RWPE2 (cell line): Measurements from ENCODE around the gene AADACL2.

Source experiments
- ATAC-seq: fragments of 200-7000 bp; cut with Tn5 transposase; 3 replicates; pipeline ENCODE4 v1.9.1; 2021; ENCODE audit warnings: low read depth
- DNase-seq: peaks from one replicate; pipeline ENCODE4 v3.0.0-alpha.2; 2020; ENCODE audit warnings: low spot score
- H3K27ac ChIP-seq: fragments of 450-650 bp; 2 replicates; pipeline ENCODE4 v1.5.1; 2017; ENCODE audit warnings: mild to moderate bottlenecking; ENCODE audit not compliant: poor library complexity, severe bottlenecking
- H3K27me3 ChIP-seq: fragments of 250-450 bp; sonication (Bioruptor Pico); 2 replicates; pipeline ENCODE4 v1.5.1; 2021; ENCODE audit warnings: mild to moderate bottlenecking, moderate library complexity; ENCODE audit not compliant: insufficient read depth, poor library complexity, severe bottlenecking
- H3K36me3 ChIP-seq: fragments of 250-450 bp; sonication (Bioruptor Pico); 2 replicates; pipeline ENCODE4 v1.5.1; 2020; ENCODE audit warnings: low read depth, mild to moderate bottlenecking, moderate library complexity
- H3K4me1 ChIP-seq: fragments of 250-450 bp; sonication (Bioruptor Pico); 2 replicates; pipeline ENCODE4 v1.5.1; 2021; ENCODE audit warnings: mild to moderate bottlenecking, moderate library complexity; ENCODE audit not compliant: insufficient read depth, poor library complexity, severe bottlenecking
- H3K4me3 ChIP-seq: fragments of 250-450 bp; sonication (Bioruptor Pico); 2 replicates; pipeline ENCODE4 v1.5.1; 2021; ENCODE audit warnings: mild to moderate bottlenecking, moderate library complexity; ENCODE audit not compliant: severe bottlenecking
- H3K9me3 ChIP-seq: fragments of 250-450 bp; sonication (Bioruptor Pico); 2 replicates; pipeline ENCODE4 v1.5.1; 2021; ENCODE audit warnings: mild to moderate bottlenecking, moderate library complexity; ENCODE audit not compliant: severe bottlenecking
- CTCF ChIP-seq: fragments of 450-650 bp; IDR thresholded peaks from one replicate; pipeline ENCODE4 v1.5.1; 2017; ENCODE audit warnings: mild to moderate bottlenecking, moderate library complexity; ENCODE audit not compliant: poor library complexity, severe bottlenecking

The AADACL2 gene, protein sequence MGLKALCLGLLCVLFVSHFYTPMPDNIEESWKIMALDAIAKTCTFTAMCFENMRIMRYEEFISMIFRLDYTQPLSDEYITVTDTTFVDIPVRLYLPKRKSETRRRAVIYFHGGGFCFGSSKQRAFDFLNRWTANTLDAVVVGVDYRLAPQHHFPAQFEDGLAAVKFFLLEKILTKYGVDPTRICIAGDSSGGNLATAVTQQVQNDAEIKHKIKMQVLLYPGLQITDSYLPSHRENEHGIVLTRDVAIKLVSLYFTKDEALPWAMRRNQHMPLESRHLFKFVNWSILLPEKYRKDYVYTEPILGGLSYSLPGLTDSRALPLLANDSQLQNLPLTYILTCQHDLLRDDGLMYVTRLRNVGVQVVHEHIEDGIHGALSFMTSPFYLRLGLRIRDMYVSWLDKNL

DNA sequence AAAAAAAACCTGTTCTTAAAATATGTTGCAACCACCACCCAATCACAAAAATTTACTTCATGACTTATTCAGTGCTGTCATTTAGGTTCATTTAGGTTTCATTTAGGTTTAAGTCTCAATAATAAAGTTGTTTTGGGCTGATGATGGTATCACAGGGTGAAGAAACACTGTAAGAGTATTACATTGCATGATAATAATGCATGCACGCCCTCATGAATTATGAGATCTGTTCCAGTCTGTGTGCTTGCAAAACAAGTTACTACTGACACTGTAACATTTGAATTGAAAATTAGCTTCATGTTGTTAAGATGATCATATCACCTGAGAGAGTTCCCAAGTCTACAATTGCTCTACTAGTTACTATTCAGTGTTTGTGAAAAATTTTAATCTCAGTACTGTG is at the start of gene AADACL2:
TSS of gene AADACL2 (plus strand) at position 315 of the 400 bp plus-strand sequence. CDS start 109 bp downstream, outside the sequence.
- DNase-seq (no peak), ATAC-seq (no peak)
- H3K4me1 ChIP-seq = no peaks in the 10 kb centered on the region
- H3K4me3 ChIP-seq = no peak within 1 kb of the TSS
- no peaks in the 10 kb centered on the region for H3K36me3 ChIP-seq
- H3K9me3 ChIP-seq = no peaks in the 10 kb centered on the region
- H3K27ac ChIP-seq = no peak within 1 kb of the TSS
- no peak for TF ChIP-seq CTCF
- no peaks in the 10 kb centered on the region for H3K27me3 ChIP-seq

DNA sequence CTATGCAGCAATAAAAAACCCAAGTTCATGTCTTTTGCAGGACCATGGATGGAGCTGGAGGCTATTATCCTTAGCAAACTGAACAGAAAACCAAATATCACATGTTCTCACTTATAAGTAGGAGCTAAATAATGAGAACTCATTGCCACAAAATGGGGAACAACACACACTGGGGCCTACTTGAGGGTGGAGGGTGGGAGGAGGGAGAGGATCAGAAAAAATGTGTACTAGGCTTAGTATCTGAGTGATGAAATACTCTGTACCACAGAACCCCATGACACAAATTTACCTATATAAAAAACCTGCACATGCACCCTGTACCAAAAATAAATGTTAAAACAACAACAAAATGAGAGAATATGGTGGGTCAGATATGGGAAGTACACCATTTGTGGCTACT is 49.6 kb upstream of the AADACL2 start:
- no peak overlapping the region for H3K27ac ChIP-seq
- no peak overlapping the region for H3K4me3 ChIP-seq
- no peaks in the 10 kb centered on the region for H3K4me1 ChIP-seq
- no peaks in the 10 kb centered on the region for H3K36me3 ChIP-seq
- TF ChIP-seq CTCF = no peak
- no peaks in the 10 kb centered on the region for H3K9me3 ChIP-seq
- ATAC-seq (no peak), DNase-seq (no peak)
- H3K27me3 ChIP-seq = no peaks in the 10 kb centered on the region

GRCh38 chr3:151686257-151686656 is 47.5 kb upstream of the AADACL2 start:
- no peak overlapping the region for H3K4me3 ChIP-seq
- DNase-seq = no peak
- H3K36me3 ChIP-seq = no peaks in the 10 kb centered on the region
- H3K27ac ChIP-seq = no peak overlapping the region
- no peaks in the 10 kb centered on the region for H3K9me3 ChIP-seq
- no peak for ATAC-seq
- no peaks in the 10 kb centered on the region for H3K4me1 ChIP-seq
- H3K27me3 ChIP-seq = no peaks in the 10 kb centered on the region
- no peak for TF ChIP-seq CTCF

- Histone ChIP-seq H3K36me3 (no peaks in the 10 kb centered on the region), H3K4me3 (no peak overlapping the region), H3K27me3 (no peaks in the 10 kb centered on the region), H3K9me3 (no peaks in the 10 kb centered on the region), H3K27ac (no peak overlapping the region), H3K4me1 (no peaks in the 10 kb centered on the region)
- DNase-seq = no peak
- ATAC-seq = no peak
- no peak for TF ChIP-seq CTCF
These were observed 46.7 kb upstream of the AADACL2 start for GRCh38 chr3:151687076-151687475.

DNA sequence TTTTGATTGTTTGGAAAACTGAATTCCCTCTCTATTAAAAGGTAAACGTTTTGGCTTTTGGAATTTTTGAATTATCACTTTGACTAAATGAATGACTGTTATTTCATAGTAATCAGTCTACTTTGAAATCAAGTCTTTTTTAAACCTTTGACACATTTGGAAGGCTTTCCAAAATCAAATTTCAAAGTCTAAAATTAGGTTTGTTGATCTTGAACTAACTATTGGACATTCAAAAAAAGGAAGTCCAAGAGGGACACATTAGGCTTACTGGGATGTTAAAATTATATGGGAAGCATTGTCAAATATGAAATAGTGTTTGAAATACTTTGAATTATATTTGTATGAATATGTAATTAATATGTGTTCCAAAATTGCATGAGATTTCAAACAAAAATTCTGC is 45.2 kb upstream of the AADACL2 start:
- Histone ChIP-seq H3K4me3 (no peak overlapping the region), H3K4me1 (no peaks in the 10 kb centered on the region), H3K36me3 (no peaks in the 10 kb centered on the region), H3K27me3 (no peaks in the 10 kb centered on the region), H3K9me3 (no peaks in the 10 kb centered on the region), H3K27ac (no peak overlapping the region)
- DNase-seq = no peak
- no peak for ATAC-seq
- no peak for TF ChIP-seq CTCF
